Colonic mucosa (tissue), 4 donors: ENCODE data around the gene APC2. TPM values are rescaled to one million over a fixed set of nuclear protein-coding genes. Genes with fewer than 3 reads are reported as not detected.

ENCODE experiments used
- DNase-seq: peaks from one replicate; pipeline ENCODE4 v3.0.0-alpha.2; 2020
- H3K27ac ChIP-seq: fragments of 200-600 bp; one replicate; pipeline ENCODE4 v1.8.0; 2021
- H3K27me3 ChIP-seq: fragments of 200-600 bp; one replicate; pipeline ENCODE4 v1.8.0; 2021
- H3K36me3 ChIP-seq: fragments of 200-600 bp; one replicate; pipeline ENCODE4 v1.8.0; 2021
- H3K4me1 ChIP-seq: fragments of 200-600 bp; one replicate; pipeline ENCODE4 v1.8.0; 2021; ENCODE audit warnings: mild to moderate bottlenecking
- H3K4me3 ChIP-seq: fragments of 200-600 bp; one replicate; pipeline ENCODE4 v1.8.0; 2021
- H3K9ac ChIP-seq, 2 donors: one replicate each; pipeline ENCODE4 v1.7.0; 2013; ENCODE audit warnings: control low read depth in 2 of 2, low read depth in 2 of 2, low read length in 2 of 2
- H3K9me3 ChIP-seq: fragments of 200-600 bp; one replicate; pipeline ENCODE4 v1.8.0; 2021
- CTCF ChIP-seq: fragments of 200-600 bp; IDR thresholded peaks from one replicate; pipeline ENCODE4 v1.8.0; 2022; ENCODE audit warnings: antibody characterized with exemption, mild to moderate bottlenecking
- intact Hi-C: fragments of 100-400 bp; cut with DNase I; formaldehyde crosslinking; loops from one replicate; pipeline ENCODE4 v1.14.1; 2022
- total RNA-seq, 2 donors: library from RNA; stranded (reverse); fragmentation: NEBNext Ultra II Directional in 1 of 2; extraction: Animal tissue kit (Norgen Biotek cat#: 25700) in 1 of 2; gene quantifications; one replicate each; pipeline ENCODE4 v1.2.1, GENCODE V29; 2021
- donor health status: healthy.
- donor health status: DM: no; HTN: no; CAD: no.
- donor health status: DM: no; HTN: no; CAD: no.

The APC2 gene
- total RNA-seq, 2 donors from 2014 or later: 0.05 to 0.42 TPM

GRCh38 chr19:1431759-1432506 lies 18.0 kb upstream of the APC2 start:
- no peaks in the 10 kb centered on the region for H3K4me1 ChIP-seq
- no peaks in the 10 kb centered on the region for H3K9me3 ChIP-seq
- H3K27me3 ChIP-seq: no peaks in the 10 kb centered on the region
- no peak for DNase-seq
- H3K27ac ChIP-seq: no peak overlapping the region
- H3K9ac ChIP-seq: no peak overlapping the region
- no peak overlapping the region for H3K4me3 ChIP-seq
- intact Hi-C loops: no loop called here
- H3K36me3 ChIP-seq: peaks cover 16% of the 10 kb centered on the region
- TF ChIP-seq CTCF: no peak

GRCh38 chr19:1432507-1432887 lies 17.4 kb upstream of the APC2 start:
- peaks cover 16% of the 10 kb centered on the region for H3K36me3 ChIP-seq
- no peak for DNase-seq
- H3K27me3 ChIP-seq: no peaks in the 10 kb centered on the region
- H3K9ac ChIP-seq: no peak overlapping the region
- H3K4me3 ChIP-seq: no peak overlapping the region
- no peak overlapping the region for H3K27ac ChIP-seq
- TF ChIP-seq CTCF: no peak
- no peaks in the 10 kb centered on the region for H3K9me3 ChIP-seq
- H3K4me1 ChIP-seq: no peaks in the 10 kb centered on the region
- intact Hi-C loops: no loop called here

- no peaks in the 10 kb centered on the region for H3K4me1 ChIP-seq
- H3K9me3 ChIP-seq: no peaks in the 10 kb centered on the region
- H3K4me3 ChIP-seq: no peak overlapping the region
- H3K9ac ChIP-seq: no peak overlapping the region
- intact Hi-C loops: no loop called here
- peaks cover 16% of the 10 kb centered on the region for H3K36me3 ChIP-seq
- TF ChIP-seq CTCF: no peak
- no peaks in the 10 kb centered on the region for H3K27me3 ChIP-seq
- H3K27ac ChIP-seq: no peak overlapping the region
- DNase-seq: no peak
Observed at GRCh38 chr19:1433119-1434039, 16.5 kb upstream of the APC2 start.

GRCh38 chr19:1434040-1434366 lies 15.9 kb upstream of the APC2 start:
- TF ChIP-seq CTCF: no peak
- intact Hi-C loops: no loop called here
- Histone ChIP-seq H3K36me3 (peaks cover 16% of the 10 kb centered on the region), H3K27me3 (no peaks in the 10 kb centered on the region), H3K4me1 (no peaks in the 10 kb centered on the region), H3K4me3 (no peak overlapping the region), H3K9me3 (no peaks in the 10 kb centered on the region), H3K27ac (no peak overlapping the region), H3K9ac (no peak overlapping the region)
- no peak for DNase-seq

GRCh38 chr19:1434577-1435060 lies 15.3 kb upstream of the APC2 start:
- intact Hi-C loops: no loop called here
- H3K9me3 ChIP-seq: no peaks in the 10 kb centered on the region
- H3K9ac ChIP-seq: no peak overlapping the region
- DNase-seq: no peak
- peaks cover 5% of the 10 kb centered on the region for H3K4me1 ChIP-seq
- H3K27ac ChIP-seq: no peak overlapping the region
- H3K36me3 ChIP-seq: peaks cover 17% of the 10 kb centered on the region
- H3K4me3 ChIP-seq: no peak overlapping the region
- no peaks in the 10 kb centered on the region for H3K27me3 ChIP-seq
- TF ChIP-seq CTCF: no peak
